ENCODE results near the gene CFAP73. TPM values are rescaled to one million over a fixed set of nuclear protein-coding genes. Genes with fewer than 3 reads are reported as not detected.

CFAP73 gene
- total RNA-seq, 2 donors from 2014 or later: not detected

DNA sequence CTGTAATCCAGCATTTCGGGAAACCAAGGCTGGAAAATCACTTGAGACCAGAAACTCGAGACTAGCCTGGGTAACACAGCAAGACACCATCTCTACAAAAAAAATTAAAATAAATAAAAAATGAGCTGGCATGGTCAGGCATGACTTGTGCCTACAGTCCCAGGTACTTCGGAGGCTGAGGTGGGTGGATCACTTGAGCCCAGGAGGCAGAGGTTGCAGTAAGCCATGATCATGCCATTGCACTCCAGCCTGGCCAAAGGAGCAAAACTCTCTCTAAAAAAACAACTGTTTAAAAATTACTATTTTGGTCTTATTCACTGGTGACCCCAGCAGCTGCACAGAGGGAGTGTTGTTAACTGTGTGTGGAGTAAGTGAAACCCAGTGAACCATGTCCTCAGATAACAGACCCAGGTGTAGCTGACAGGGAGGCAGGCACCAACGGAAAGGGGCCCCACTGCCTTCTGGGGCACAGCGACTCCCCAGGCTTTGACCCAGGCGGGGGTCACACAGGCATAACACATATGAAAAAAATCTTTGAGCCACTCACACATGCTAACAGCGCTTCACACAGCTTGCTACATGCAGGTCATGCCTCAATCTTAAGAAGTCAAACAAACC lies 23.7 kb downstream of the CFAP73 start:
- DNase-seq (ENCODE audit: low spot score): no peak
- no peak overlapping the region for H3K27ac ChIP-seq
- no peak for ATAC-seq (ENCODE audit: insufficient number of reproducible peaks, low FRiP score, low read depth)

DNA sequence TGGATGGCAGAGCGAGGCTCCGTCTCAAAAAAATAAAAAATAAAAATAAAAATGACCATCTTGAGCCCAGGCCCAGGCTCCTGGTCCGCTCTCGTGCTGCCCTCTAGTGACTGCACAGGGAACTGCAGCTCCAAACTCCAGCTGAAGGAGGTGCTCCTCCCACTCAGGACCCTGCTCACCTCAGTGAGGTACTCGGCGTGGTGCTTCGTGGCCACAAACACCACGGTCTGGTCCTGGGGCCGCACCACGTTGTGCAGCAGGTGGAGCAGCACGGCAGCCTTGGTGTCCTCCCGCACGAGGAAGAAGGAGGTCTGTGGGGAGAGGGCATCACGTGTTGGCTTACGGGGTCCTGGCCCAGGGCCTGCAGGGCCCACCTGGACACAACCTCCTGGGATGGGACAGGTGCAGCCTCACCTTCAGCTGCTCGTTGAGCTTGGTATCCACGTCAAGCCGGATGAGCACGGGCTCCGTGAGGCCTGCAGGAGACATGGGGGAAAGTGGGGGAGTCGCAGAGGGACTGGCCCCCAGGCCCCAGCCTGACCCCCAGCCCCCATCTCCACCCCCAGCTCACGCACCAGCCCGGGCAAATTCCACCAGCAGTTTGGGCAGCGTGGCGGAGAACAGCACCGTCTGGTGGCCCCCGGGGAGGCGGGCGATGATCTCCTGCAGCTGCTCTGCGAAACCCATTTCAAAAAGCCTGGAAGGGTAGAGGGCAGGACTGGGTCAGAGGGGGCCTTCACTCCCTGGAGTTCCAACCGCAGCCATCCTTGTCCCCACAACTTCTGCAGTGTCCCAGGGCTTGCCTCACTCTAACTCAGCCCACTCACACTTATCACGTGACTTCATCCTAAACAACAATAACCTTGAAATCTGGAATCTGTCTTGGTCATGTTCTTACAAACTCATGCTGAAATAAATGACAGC lies 25.2 kb downstream of the CFAP73 start:
- ATAC-seq (ENCODE audit: insufficient number of reproducible peaks, low FRiP score, low read depth) (no peak), DNase-seq (ENCODE audit: low spot score) (no peak)
- H3K36me3 ChIP-seq: peaks cover 74% of the 10 kb centered on the region

More for the DNA sequence above, 23.7 kb downstream of the CFAP73 start:
- no peaks in the 10 kb centered on the region for H3K9me3 ChIP-seq
- H3K27me3 ChIP-seq (replicated peaks; ENCODE audit: insufficient read depth): no peaks in the 10 kb centered on the region
- no peak overlapping the region for H3K4me3 ChIP-seq
- H3K36me3 ChIP-seq: peaks cover 74% of the 10 kb centered on the region
- TF ChIP-seq, protein P1, sequence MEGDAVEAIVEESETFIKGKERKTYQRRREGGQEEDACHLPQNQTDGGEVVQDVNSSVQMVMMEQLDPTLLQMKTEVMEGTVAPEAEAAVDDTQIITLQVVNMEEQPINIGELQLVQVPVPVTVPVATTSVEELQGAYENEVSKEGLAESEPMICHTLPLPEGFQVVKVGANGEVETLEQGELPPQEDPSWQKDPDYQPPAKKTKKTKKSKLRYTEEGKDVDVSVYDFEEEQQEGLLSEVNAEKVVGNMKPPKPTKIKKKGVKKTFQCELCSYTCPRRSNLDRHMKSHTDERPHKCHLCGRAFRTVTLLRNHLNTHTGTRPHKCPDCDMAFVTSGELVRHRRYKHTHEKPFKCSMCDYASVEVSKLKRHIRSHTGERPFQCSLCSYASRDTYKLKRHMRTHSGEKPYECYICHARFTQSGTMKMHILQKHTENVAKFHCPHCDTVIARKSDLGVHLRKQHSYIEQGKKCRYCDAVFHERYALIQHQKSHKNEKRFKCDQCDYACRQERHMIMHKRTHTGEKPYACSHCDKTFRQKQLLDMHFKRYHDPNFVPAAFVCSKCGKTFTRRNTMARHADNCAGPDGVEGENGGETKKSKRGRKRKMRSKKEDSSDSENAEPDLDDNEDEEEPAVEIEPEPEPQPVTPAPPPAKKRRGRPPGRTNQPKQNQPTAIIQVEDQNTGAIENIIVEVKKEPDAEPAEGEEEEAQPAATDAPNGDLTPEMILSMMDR (IDR thresholded peaks at IDR 0.05): no peak
- no peaks in the 10 kb centered on the region for H3K4me1 ChIP-seq (ENCODE audit: control insufficient read depth in 1 of 2, low read depth in 2 of 2)

DNA sequence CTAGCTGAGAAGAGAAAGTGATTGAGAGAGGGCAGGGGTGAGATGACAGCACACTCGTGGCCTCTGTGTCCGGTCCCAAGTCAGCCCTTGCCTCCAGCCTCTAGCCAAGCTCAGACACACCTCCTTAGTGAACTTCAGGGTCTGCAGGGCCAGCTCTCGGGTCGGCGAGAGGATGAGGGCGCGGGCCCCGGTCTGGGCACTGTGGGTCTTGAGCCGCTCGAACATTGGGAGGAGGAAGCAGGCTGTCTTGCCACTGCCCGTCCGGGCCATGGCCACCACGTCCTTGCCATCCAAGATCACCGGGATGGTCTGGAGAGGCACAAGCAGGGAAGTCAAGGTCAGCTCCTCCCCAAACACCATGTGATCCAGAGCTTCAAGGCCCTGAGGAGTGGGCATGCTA lies 29.5 kb downstream of the CFAP73 start:
- H3K36me3 ChIP-seq: peaks cover 51% of the 10 kb centered on the region
- DNase-seq (ENCODE audit: low spot score): no peak

More for the DNA sequence above, 25.2 kb downstream of the CFAP73 start:
- H3K4me1 ChIP-seq (ENCODE audit: control insufficient read depth in 1 of 2, low read depth in 2 of 2): no peaks in the 10 kb centered on the region
- H3K9me3 ChIP-seq: no peaks in the 10 kb centered on the region
- no peaks in the 10 kb centered on the region for H3K27me3 ChIP-seq (replicated peaks; ENCODE audit: insufficient read depth)
- H3K4me3 ChIP-seq: no peak overlapping the region
- no peak overlapping the region for H3K27ac ChIP-seq
- TF ChIP-seq, protein P1 (IDR thresholded peaks at IDR 0.05): peak; percentile 99

DNA sequence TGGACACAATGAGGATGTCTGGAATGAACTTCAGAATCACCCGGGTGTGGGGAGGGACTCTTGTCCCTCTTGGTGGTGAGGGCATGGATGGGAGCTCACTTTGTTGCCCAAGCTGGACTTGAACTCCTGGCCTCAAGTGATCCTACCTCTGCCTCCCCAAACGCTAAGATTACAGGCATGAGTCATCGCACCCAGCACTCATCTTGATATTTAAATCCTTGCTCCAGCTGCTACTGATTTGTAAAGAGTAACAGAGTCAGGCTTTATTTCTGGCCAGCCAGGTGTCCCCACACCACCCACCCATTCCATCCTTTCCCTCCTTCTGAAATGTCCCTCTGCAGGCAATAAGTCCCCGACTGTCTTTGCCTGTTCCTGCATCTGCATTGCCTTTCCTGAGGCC lies 30.8 kb downstream of the CFAP73 start:
- TF ChIP-seq, protein P1 (IDR thresholded peaks at IDR 0.05): no peak
- Histone ChIP-seq H3K9me3 (no peaks in the 10 kb centered on the region), H3K4me3 (no peak overlapping the region), H3K27ac (no peak overlapping the region), H3K4me1 (ENCODE audit: control insufficient read depth in 1 of 2, low read depth in 2 of 2) (peaks cover 12 to 18% of the 10 kb centered on the region in 2 donors), H3K36me3 (peaks cover 44% of the 10 kb centered on the region), H3K27me3 (replicated peaks; ENCODE audit: insufficient read depth) (no peaks in the 10 kb centered on the region)
- DNase-seq (ENCODE audit: low spot score) (no peak), ATAC-seq (ENCODE audit: insufficient number of reproducible peaks, low FRiP score, low read depth) (no peak)

More for the DNA sequence above, 29.5 kb downstream of the CFAP73 start:
- no peak for ATAC-seq (ENCODE audit: insufficient number of reproducible peaks, low FRiP score, low read depth)
- H3K4me3 ChIP-seq: no peak overlapping the region
- H3K27ac ChIP-seq: no peak overlapping the region
- peaks cover 9 to 14% of the 10 kb centered on the region in 2 donors for H3K4me1 ChIP-seq (ENCODE audit: control insufficient read depth in 1 of 2, low read depth in 2 of 2)
- TF ChIP-seq, protein P1 (IDR thresholded peaks at IDR 0.05): no peak
- H3K9me3 ChIP-seq: no peaks in the 10 kb centered on the region
- no peaks in the 10 kb centered on the region for H3K27me3 ChIP-seq (replicated peaks; ENCODE audit: insufficient read depth)

DNA sequence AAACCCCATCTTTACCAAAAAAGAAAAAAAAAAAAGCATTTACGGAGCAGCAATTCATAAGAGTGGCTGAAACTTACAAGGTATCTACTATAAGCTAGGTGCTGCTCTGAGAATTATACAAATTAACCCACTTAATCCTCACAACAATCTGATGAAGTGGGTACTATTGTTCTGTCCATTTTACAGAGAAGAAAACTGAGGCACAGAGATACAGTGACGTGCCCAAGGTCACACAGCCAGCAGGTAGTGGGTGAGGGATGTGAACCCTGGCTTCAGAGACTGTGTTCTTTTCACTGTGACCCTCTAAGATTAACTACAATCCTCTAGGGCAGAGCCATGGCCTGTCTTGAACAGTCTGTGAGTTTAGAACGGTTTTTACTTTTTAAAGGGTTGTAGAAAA lies 32.5 kb downstream of the CFAP73 start:
- Histone ChIP-seq H3K4me3 (no peak overlapping the region), H3K9me3 (no peaks in the 10 kb centered on the region), H3K4me1 (ENCODE audit: control insufficient read depth in 1 of 2, low read depth in 2 of 2) (peaks cover 21 to 29% of the 10 kb centered on the region in 2 donors), H3K27ac (no peak overlapping the region), H3K36me3 (peaks cover 37% of the 10 kb centered on the region), H3K27me3 (replicated peaks; ENCODE audit: insufficient read depth) (no peaks in the 10 kb centered on the region)
- ATAC-seq (ENCODE audit: insufficient number of reproducible peaks, low FRiP score, low read depth): no peak
- DNase-seq (ENCODE audit: low spot score): no peak
- TF ChIP-seq, protein P1 (IDR thresholded peaks at IDR 0.05): no peak

Data from thoracic aorta (tissue), 2 donors.